Adipocyte (in vitro differentiated cells): Measurements from ENCODE around the gene FAM184A.

Experiments
- DNase-seq: peaks from one replicate; pipeline ENCODE4 v3.0.0-alpha.2; 2015; ENCODE audit warnings: low read depth
- H3K27me3 ChIP-seq: replicated peaks from 2 replicates; pipeline ENCODE4 v1.7.0; 2013; ENCODE audit warnings: mild to moderate bottlenecking, low read length, moderate library complexity; ENCODE audit not compliant: control insufficient read depth, insufficient read depth
- H3K36me3 ChIP-seq: 2 replicates; pipeline ENCODE4 v1.7.0; 2013; ENCODE audit warnings: low read length, mild to moderate bottlenecking, moderate library complexity; ENCODE audit not compliant: control insufficient read depth, insufficient read depth, severe bottlenecking
- H3K4me1 ChIP-seq: 2 replicates; pipeline ENCODE4 v1.7.0; 2013; ENCODE audit warnings: mild to moderate bottlenecking, low read length, moderate library complexity; ENCODE audit not compliant: control insufficient read depth, insufficient read depth
- H3K4me3 ChIP-seq: 2 replicates; pipeline ENCODE4 v1.7.0; 2013; ENCODE audit warnings: mild to moderate bottlenecking, low read length, moderate library complexity
- H3K9ac ChIP-seq: 2 replicates; pipeline ENCODE4 v1.7.0; 2013; ENCODE audit warnings: mild to moderate bottlenecking, low read length, moderate library complexity
- H3K9me3 ChIP-seq: 2 replicates; pipeline ENCODE4 v1.7.0; 2013; ENCODE audit warnings: mild to moderate bottlenecking, low read length, moderate library complexity; ENCODE audit not compliant: control insufficient read depth

Gene FAM184A

DNA sequence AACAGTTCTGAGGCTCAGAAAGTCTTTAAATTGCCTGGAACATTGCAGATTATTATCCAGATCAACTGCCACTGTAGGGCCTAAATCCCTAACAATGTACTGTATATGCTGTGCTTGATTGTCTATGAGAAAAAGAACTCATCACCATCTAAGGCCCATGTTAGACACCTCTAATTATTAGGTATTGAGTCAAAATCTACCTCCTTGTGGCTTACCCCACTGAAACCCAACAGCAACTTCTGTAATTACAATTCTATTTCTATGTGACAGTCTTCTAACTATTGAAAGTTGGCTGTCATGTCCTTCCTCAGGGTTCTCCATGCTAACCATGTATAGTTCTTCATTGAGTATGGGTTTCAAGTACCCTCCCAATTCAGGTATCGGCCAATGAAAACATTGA, 157.4 kb downstream of the FAM184A start:
- Histone ChIP-seq H3K4me1 (peaks cover 6% of the 10 kb centered on the region), H3K9me3 (no peaks in the 10 kb centered on the region), H3K27me3 (no peaks in the 10 kb centered on the region), H3K4me3 (no peak overlapping the region), H3K36me3 (peaks cover 53% of the 10 kb centered on the region), H3K9ac (no peak overlapping the region)
- no peak for DNase-seq

DNA sequence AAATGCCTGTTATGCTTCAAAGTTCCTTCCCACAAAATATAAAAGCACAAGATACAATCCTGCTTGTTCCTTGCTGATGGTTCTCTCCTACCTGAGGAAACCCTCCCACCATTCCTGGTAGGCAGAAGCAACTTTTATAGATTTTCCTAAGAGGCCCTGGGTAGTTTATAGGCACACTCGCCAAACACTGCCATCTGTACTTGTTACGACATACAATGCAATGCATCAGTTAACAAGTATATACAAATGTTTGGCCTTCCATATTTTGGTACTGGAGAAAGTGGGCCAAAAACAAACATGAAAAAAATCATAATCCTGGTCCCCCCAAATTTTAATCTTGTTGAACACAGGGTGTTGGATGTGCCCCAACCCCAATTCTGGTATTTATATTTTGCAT, 160.1 kb downstream of the FAM184A start:
- H3K36me3 ChIP-seq: peaks cover 62% of the 10 kb centered on the region
- peak; percentile 44 for DNase-seq
- no peaks in the 10 kb centered on the region for H3K9me3 ChIP-seq
- H3K4me1 ChIP-seq: peaks cover 14% of the 10 kb centered on the region
- H3K4me3 ChIP-seq: no peak overlapping the region
- no peaks in the 10 kb centered on the region for H3K27me3 ChIP-seq
- H3K9ac ChIP-seq: no peak overlapping the region

DNA sequence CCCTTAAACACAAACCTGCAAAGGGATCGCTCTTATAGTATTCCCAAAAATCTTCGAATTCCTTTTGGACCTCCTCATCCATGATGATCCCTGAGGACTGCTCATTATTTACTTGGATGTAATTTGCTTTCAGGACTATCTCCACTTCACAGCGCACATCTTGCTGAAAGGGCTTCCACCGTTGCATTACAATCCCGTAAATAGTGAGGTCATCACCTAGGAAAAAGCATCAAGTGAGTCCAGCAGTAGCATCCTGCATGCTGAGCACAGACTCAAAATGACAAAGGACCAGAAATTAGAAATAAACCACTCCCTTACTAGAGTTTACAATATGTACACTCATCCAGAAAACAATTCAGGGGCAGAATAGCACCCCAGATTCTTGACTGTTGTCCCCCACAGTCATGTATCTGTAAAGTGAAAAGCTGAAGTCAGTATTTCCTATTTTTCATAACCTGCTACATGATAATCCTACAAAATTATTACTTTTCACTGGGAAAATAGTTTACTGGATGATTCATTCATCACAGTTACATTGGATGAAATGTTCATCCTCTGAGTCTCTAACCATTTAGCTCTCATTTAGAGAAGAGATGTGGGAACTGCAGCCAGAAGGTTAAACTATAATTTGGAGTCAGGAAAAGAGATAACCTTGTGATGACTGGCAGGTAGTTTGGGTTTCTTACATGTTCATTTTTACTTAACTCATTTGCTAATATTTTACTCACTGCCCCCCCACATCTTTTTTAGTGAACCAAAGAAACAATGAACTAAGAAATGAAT, 160.7 kb downstream of the FAM184A start:
- Histone ChIP-seq H3K36me3 (peaks cover 64% of the 10 kb centered on the region), H3K4me1 (peaks cover 14% of the 10 kb centered on the region), H3K9ac (no peak overlapping the region), H3K9me3 (no peaks in the 10 kb centered on the region), H3K27me3 (no peaks in the 10 kb centered on the region), H3K4me3 (no peak overlapping the region)
- no peak for DNase-seq

DNA sequence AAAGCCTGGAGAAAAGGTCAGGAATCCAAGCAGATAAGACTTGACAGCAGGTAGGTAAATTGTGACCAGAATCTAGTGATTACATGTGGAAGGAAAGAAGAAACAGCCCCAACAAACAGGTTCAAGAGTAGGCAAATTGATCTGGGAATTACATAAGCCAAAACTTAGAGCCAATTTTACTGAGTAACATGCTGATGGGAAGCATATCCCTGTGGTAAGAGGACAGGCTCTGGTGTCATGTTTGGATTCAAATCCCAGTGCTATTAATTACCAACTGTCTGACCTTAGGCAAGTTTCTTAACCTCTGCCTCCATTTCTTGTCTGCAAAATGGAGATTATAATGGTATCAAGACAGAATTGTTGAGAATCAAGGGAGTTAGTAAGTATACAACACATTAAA, 163.9 kb downstream of the FAM184A start:
- peaks cover 14% of the 10 kb centered on the region for H3K4me1 ChIP-seq
- no peaks in the 10 kb centered on the region for H3K27me3 ChIP-seq
- peaks cover 64% of the 10 kb centered on the region for H3K36me3 ChIP-seq
- no peak for DNase-seq
- H3K9me3 ChIP-seq: no peaks in the 10 kb centered on the region
- no peak overlapping the region for H3K4me3 ChIP-seq
- no peak overlapping the region for H3K9ac ChIP-seq

DNA sequence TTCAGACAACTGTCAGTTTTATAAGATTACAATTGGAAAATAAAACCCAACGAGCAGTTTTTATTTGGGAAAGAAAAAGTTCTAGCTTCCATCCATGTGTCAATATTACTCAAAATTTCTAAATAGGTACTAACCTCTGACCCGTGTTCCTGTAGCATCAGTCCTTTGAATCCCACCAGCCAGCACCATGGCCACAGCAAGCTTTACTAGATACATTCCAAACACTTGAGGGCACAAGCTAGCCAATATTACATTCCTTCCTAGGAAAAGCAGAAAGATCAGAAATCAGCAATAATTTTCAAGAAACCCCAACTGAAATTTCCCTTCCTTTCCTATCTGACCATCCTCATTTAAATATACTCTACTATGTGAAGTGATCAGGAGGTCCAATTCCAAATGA, 165.3 kb downstream of the FAM184A start:
- no peak overlapping the region for H3K4me3 ChIP-seq
- H3K27me3 ChIP-seq: no peaks in the 10 kb centered on the region
- DNase-seq: no peak
- no peaks in the 10 kb centered on the region for H3K9me3 ChIP-seq
- no peak overlapping the region for H3K9ac ChIP-seq
- peaks cover 79% of the 10 kb centered on the region for H3K36me3 ChIP-seq
- H3K4me1 ChIP-seq: peaks cover 12% of the 10 kb centered on the region

DNA sequence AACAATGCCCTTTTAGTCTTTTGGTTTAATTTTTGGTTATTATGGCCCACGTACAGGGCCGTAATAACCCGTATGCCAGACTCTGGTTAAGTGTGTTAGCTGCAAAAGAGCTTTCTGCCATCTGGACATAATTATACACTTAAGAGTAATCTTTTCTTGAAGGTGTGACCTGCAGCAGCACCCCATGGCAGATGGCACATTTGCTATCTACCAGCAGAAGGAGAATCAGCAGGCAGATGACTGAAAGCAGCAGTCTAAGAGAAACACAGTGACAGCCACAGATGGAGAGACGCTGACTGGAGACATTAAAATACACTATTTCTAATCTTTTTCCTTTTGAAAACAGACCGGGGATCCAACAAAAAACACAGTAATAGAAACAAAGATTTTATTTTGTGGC, 165.8 kb downstream of the FAM184A start:
- H3K4me3 ChIP-seq: no peak overlapping the region
- DNase-seq: no peak

More for the DNA sequence above, 165.8 kb downstream of the FAM184A start:
- H3K27me3 ChIP-seq: no peaks in the 10 kb centered on the region
- no peak overlapping the region for H3K9ac ChIP-seq
- H3K4me1 ChIP-seq: peaks cover 12% of the 10 kb centered on the region
- peaks cover 83% of the 10 kb centered on the region for H3K36me3 ChIP-seq
- H3K9me3 ChIP-seq: no peaks in the 10 kb centered on the region
